ENCODE data around the gene SHCBP1L. TPM values are rescaled to one million over a fixed set of nuclear protein-coding genes. Genes with fewer than 3 reads are reported as not detected.

Gene SHCBP1L
- total and polyA plus RNA-seq, 10 donors, result not detected

DNA sequence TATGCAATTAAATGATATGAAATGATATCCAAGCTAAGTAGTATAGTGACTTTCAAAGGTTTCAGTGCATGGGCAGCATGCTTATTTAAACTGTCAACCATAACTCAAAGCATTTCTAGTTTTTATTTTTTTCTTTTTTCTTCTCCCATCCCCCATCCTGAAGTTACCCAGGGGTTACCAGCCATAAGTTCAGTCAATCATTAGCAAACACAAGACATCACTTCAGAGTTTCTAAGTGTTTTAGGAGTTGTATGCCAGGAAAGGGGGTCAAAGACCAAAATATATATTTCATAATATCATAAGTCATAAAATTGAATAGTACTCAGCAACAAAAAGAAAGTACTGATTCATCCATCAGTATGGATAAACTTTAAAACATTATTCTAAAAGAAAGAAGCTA lies 85.1 kb downstream of the SHCBP1L start:
- no peak overlapping the region for H3K27ac ChIP-seq
- peaks cover 6 to 100% (median 95%) of the 10 kb centered on the region in 6 donors for H3K36me3 ChIP-seq
- H3K4me1 ChIP-seq, result no peaks in the 10 kb centered on the region
- no peak for DNase-seq
- TF ChIP-seq, protein P1, sequence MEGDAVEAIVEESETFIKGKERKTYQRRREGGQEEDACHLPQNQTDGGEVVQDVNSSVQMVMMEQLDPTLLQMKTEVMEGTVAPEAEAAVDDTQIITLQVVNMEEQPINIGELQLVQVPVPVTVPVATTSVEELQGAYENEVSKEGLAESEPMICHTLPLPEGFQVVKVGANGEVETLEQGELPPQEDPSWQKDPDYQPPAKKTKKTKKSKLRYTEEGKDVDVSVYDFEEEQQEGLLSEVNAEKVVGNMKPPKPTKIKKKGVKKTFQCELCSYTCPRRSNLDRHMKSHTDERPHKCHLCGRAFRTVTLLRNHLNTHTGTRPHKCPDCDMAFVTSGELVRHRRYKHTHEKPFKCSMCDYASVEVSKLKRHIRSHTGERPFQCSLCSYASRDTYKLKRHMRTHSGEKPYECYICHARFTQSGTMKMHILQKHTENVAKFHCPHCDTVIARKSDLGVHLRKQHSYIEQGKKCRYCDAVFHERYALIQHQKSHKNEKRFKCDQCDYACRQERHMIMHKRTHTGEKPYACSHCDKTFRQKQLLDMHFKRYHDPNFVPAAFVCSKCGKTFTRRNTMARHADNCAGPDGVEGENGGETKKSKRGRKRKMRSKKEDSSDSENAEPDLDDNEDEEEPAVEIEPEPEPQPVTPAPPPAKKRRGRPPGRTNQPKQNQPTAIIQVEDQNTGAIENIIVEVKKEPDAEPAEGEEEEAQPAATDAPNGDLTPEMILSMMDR (IDR thresholded peaks at IDR 0.05 in 8 of 11, conservative IDR thresholded peaks at IDR 0.05 in 3 of 11), result no peak
- no peak for TF ChIP-seq POLR2A (IDR thresholded peaks at IDR 0.05)
- TF ChIP-seq POLR2AphosphoS5 (IDR thresholded peaks at IDR 0.05), result no peak
- intact Hi-C loops (cut with DNase I; ENCODE audit: low total_unique reads), result no loop called here
- H3K9me3 ChIP-seq, result no peaks in the 10 kb centered on the region
- no peak overlapping the region for H3K4me3 ChIP-seq
- H3K27me3 ChIP-seq (replicated peaks in 1 of 7), result no peaks in the 10 kb centered on the region

DNA sequence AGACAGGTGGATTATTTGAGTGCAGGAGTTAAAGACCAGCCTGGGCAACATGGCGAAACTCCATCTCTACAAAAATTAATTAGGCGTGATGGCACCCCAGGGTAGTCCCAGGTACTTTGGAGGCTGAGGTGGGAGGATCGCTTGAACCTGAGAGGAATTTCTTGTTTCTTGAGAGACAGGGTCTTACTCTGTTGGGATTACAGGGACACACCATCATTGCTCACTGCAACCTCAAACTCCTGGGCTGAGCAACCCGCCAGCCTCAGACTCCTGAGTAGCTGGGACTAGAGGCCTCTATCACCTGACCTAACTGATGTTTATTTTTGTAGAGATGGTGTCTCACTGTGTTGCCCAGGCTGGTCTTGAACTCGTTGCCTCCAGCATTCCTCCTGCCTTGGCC lies 89.0 kb downstream of the SHCBP1L start:
- H3K27ac ChIP-seq, result no peak overlapping the region
- H3K9me3 ChIP-seq, result no peaks in the 10 kb centered on the region
- WGBS, 5 donors, result 96 to 99% (median 97%) methylated on average over 5 of the region's 5 CpGs

DNA sequence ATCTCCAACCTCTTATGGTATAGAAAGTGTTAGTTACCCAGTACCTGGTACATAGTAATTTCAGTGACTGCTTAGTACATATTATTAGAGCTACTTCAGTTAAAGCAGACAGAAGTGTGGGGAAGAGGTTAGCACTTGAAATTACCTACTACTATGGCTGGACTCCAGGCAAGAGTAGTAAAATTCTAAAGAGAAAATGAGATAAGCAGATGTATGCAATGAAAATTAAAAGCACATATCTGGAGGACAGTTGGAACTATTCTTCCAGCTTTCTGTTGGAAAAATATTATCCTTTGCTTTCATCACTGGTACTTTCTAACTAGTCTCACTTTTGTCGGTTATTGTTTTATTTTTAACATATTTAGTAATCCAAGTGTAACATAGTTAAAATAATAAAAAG lies 90.1 kb downstream of the SHCBP1L start:
- no peak overlapping the region for H3K27ac ChIP-seq
- intact Hi-C loops (cut with DNase I; ENCODE audit: low total_unique reads), result no loop called here
- WGBS, 5 donors, result 88 to 100% (median 96%) methylated on average over 1 of the region's 1 CpG
- TF ChIP-seq POLR2A (IDR thresholded peaks at IDR 0.05) (no peak), POLR2AphosphoS5 (IDR thresholded peaks at IDR 0.05) (no peak)
- TF ChIP-seq, protein P1 (IDR thresholded peaks at IDR 0.05 in 8 of 11, conservative IDR thresholded peaks at IDR 0.05 in 3 of 11), result no peak
- H3K4me3 ChIP-seq, result no peak overlapping the region
- DNase-seq, result no peak
- H3K9me3 ChIP-seq, result no peaks in the 10 kb centered on the region
- no peaks in the 10 kb centered on the region for H3K27me3 ChIP-seq (replicated peaks in 1 of 7)
- H3K36me3 ChIP-seq, result peaks cover 6 to 100% (median 96%) of the 10 kb centered on the region in 6 donors
- no peaks in the 10 kb centered on the region for H3K4me1 ChIP-seq

More for the DNA sequence above, 89.0 kb downstream of the SHCBP1L start:
- Histone ChIP-seq H3K36me3 (peaks cover 6 to 100% (median 95%) of the 10 kb centered on the region in 6 donors), H3K4me3 (no peak overlapping the region), H3K4me1 (no peaks in the 10 kb centered on the region), H3K27me3 (replicated peaks in 1 of 7) (no peaks in the 10 kb centered on the region)
- DNase-seq, result no peak
- intact Hi-C loops (cut with DNase I; ENCODE audit: low total_unique reads), result no loop called here
- TF ChIP-seq, protein P1 (IDR thresholded peaks at IDR 0.05 in 8 of 11, conservative IDR thresholded peaks at IDR 0.05 in 3 of 11), result no peak
- no peak for TF ChIP-seq POLR2A (IDR thresholded peaks at IDR 0.05)
- TF ChIP-seq POLR2AphosphoS5 (IDR thresholded peaks at IDR 0.05), result no peak

DNA sequence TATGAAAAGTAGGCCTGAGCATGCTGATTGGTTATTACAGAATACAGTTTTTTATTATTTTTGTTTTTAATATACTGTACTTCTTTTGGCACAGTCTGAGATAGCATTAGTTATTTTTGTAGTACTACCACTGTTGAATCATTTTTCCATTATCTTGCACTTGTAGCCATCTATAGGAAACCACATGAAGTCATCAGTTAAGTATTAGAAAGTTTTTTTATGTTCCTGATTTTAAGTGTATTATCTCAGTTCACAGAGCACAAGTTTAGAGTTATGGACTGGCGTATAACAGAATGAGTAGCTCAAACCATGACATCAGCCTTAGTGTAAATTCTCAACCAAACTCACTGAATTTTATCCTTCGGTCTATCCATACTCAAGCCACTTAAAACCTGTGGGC lies 91.0 kb downstream of the SHCBP1L start:
- intact Hi-C loops (cut with DNase I; ENCODE audit: low total_unique reads), result no loop called here
- DNase-seq, result no peak
- TF ChIP-seq POLR2AphosphoS5 (IDR thresholded peaks at IDR 0.05), result no peak
- TF ChIP-seq, protein P1 (IDR thresholded peaks at IDR 0.05 in 8 of 11, conservative IDR thresholded peaks at IDR 0.05 in 3 of 11), result no peak
- H3K9me3 ChIP-seq, result no peaks in the 10 kb centered on the region
- H3K4me3 ChIP-seq, result no peak overlapping the region
- H3K27ac ChIP-seq, result no peak overlapping the region
- peaks cover 4 to 100% (median 96%) of the 10 kb centered on the region in 6 donors for H3K36me3 ChIP-seq
- no peaks in the 10 kb centered on the region for H3K4me1 ChIP-seq
- 91 to 97% (median 93%) methylated on average over 2 of the region's 2 CpGs for WGBS, 5 donors
- no peaks in the 10 kb centered on the region for H3K27me3 ChIP-seq (replicated peaks in 1 of 7)
